Panc1 (cell line): ENCODE data around the gene CCDC78.
"Not testable (repeated sequence)": the region's sequence is repeated elsewhere in the genome, so short reads cannot be mapped to it uniquely, and the experiment has no call there.

Experiments
- POLR2AphosphoS5 ChIP-seq: IDR thresholded peaks from 2 replicates; pipeline ENCODE4 v1.6.1; 2012; ENCODE audit warnings: mild to moderate bottlenecking, low read depth, low read length, moderate library complexity
- SIN3A ChIP-seq: IDR thresholded peaks from 2 replicates; pipeline ENCODE4 v1.6.1; 2012; ENCODE audit warnings: low read depth, mild to moderate bottlenecking, low read length, moderate library complexity, borderline replicate concordance; ENCODE audit not compliant: insufficient read depth
- TF ChIP-seq, protein P1 (sequence below): fragments of 450-650 bp; IDR thresholded peaks from 2 replicates; pipeline ENCODE4 v1.5.1; 2017; ENCODE audit warnings: mild to moderate bottlenecking
- TF ChIP-seq, protein P2 (sequence below), 2 experiments: IDR thresholded peaks; 2 replicates each; pipeline ENCODE4 v1.6.1; 2011 to 2012; ENCODE audit warnings: low read depth in 2 of 2, control low read depth in 1 of 2, low read length in 1 of 2, mild to moderate bottlenecking in 1 of 2, moderate library complexity in 1 of 2; ENCODE audit not compliant: insufficient read depth in 1 of 2

DNA sequence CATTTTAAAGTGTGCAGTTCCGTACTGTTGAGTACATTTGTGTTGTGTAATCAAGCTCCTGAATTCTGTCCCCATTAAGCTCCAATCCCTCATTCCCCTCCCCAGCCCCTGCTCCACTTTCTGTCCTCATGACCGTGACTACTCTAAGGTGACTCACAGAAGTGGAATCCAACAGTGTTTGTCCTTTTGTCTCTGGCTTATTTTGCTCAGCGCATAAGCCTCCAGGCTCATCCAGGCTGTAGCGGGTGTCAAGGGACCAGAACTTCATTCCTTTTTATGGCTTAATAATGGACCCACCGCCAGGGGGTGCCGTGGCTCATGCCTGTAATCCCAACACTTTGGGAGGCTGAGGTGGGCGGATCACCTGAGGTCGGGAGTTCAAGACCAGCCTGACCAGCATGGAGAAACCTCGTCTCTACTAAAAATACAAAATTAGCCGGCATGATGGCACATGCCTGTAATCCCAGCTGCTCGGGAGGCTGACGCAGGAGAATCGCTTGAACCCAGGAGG is 13.4 kb downstream of the CCDC78 start:
- TF ChIP-seq, protein P1, sequence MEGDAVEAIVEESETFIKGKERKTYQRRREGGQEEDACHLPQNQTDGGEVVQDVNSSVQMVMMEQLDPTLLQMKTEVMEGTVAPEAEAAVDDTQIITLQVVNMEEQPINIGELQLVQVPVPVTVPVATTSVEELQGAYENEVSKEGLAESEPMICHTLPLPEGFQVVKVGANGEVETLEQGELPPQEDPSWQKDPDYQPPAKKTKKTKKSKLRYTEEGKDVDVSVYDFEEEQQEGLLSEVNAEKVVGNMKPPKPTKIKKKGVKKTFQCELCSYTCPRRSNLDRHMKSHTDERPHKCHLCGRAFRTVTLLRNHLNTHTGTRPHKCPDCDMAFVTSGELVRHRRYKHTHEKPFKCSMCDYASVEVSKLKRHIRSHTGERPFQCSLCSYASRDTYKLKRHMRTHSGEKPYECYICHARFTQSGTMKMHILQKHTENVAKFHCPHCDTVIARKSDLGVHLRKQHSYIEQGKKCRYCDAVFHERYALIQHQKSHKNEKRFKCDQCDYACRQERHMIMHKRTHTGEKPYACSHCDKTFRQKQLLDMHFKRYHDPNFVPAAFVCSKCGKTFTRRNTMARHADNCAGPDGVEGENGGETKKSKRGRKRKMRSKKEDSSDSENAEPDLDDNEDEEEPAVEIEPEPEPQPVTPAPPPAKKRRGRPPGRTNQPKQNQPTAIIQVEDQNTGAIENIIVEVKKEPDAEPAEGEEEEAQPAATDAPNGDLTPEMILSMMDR, result peak; percentile 89
- peak; percentile 57; the same call in 1 of the 2 replicates for TF ChIP-seq POLR2AphosphoS5
- TF ChIP-seq, protein P2, sequence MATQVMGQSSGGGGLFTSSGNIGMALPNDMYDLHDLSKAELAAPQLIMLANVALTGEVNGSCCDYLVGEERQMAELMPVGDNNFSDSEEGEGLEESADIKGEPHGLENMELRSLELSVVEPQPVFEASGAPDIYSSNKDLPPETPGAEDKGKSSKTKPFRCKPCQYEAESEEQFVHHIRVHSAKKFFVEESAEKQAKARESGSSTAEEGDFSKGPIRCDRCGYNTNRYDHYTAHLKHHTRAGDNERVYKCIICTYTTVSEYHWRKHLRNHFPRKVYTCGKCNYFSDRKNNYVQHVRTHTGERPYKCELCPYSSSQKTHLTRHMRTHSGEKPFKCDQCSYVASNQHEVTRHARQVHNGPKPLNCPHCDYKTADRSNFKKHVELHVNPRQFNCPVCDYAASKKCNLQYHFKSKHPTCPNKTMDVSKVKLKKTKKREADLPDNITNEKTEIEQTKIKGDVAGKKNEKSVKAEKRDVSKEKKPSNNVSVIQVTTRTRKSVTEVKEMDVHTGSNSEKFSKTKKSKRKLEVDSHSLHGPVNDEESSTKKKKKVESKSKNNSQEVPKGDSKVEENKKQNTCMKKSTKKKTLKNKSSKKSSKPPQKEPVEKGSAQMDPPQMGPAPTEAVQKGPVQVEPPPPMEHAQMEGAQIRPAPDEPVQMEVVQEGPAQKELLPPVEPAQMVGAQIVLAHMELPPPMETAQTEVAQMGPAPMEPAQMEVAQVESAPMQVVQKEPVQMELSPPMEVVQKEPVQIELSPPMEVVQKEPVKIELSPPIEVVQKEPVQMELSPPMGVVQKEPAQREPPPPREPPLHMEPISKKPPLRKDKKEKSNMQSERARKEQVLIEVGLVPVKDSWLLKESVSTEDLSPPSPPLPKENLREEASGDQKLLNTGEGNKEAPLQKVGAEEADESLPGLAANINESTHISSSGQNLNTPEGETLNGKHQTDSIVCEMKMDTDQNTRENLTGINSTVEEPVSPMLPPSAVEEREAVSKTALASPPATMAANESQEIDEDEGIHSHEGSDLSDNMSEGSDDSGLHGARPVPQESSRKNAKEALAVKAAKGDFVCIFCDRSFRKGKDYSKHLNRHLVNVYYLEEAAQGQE (IDR thresholded peaks at IDR 0.05; ENCODE audit: insufficient read depth in 1 of 2, low read depth in 2 of 2, low read length in 1 of 2), result not testable (repeated sequence)
- not testable (repeated sequence) for TF ChIP-seq SIN3A
